A673 (cell line): ENCODE measurements around the gene CYP27C1. TPM values are rescaled to one million over a fixed set of nuclear protein-coding genes. Genes with fewer than 3 reads are reported as not detected.
A peak's percentile ranks its signal among the peaks of the same experiment; 100 is the strongest.

Experiments
- BruUV-seq: library from RNA; stranded (reverse); fragments of 400-500 nt; replicated peaks from 2 replicates; lab custom pipeline; 2021; lab: Mats Ljungman, UMichigan
- CTCF ChIA-PET: fragments of 300-600 bp; sonication (Branson Sonifier 250); formaldehyde crosslinking; loops from one replicate; lab custom pipeline; 2022; ENCODE audit warnings: antibody characterized with exemption; lab: Charles Lee
- POLR2A ChIA-PET: fragments of 300-600 bp; sonication (Branson Sonifier 250); formaldehyde crosslinking; loops from one replicate; lab custom pipeline; 2022; ENCODE audit warnings: antibody characterized with exemption; ENCODE audit not compliant: low non-redundant PET; lab: Charles Lee
- DNase-seq: peaks from one replicate; pipeline ENCODE4 v3.0.0-alpha.2; 2015; ENCODE audit warnings: low spot score
- H3K27ac ChIP-seq: fragments of 200-600 bp; sonication (generic); 2 replicates; pipeline ENCODE4 v1.5.1; 2016; ENCODE audit warnings: mixed run types, low read depth, mild to moderate bottlenecking, mixed read lengths, antibody characterized with exemption, low read length; ENCODE audit not compliant: poor library complexity, severe bottlenecking
- H3K27me3 ChIP-seq: fragments of 200-600 bp; sonication (generic); replicated peaks from 2 replicates; pipeline ENCODE4 v1.6.1; 2017; ENCODE audit warnings: mixed run types, low read depth, mild to moderate bottlenecking, mixed read lengths, antibody characterized with exemption, low read length; ENCODE audit not compliant: insufficient read depth, poor library complexity
- H3K36me3 ChIP-seq: fragments of 200-600 bp; sonication (generic); 2 replicates; pipeline ENCODE4 v1.6.1; 2016; ENCODE audit warnings: mixed run types, mild to moderate bottlenecking, mixed read lengths, antibody characterized with exemption, low read length; ENCODE audit not compliant: insufficient read depth, poor library complexity, severe bottlenecking
- H3K4me1 ChIP-seq: fragments of 200-600 bp; sonication (generic); 2 replicates; pipeline ENCODE4 v1.6.1; 2017; ENCODE audit warnings: mixed run types, mild to moderate bottlenecking, mixed read lengths, antibody characterized with exemption, low read length; ENCODE audit not compliant: insufficient read depth, poor library complexity, severe bottlenecking
- H3K4me3 ChIP-seq: fragments of 200-600 bp; sonication (generic); 2 replicates; pipeline ENCODE4 v1.5.1; 2016; ENCODE audit warnings: low read depth, mixed run types, mild to moderate bottlenecking, mixed read lengths, low read length; ENCODE audit not compliant: poor library complexity, severe bottlenecking
- H3K9me3 ChIP-seq: fragments of 200-600 bp; sonication (generic); 2 replicates; pipeline ENCODE4 v1.6.1; 2016; ENCODE audit warnings: mixed run types, low read depth, mild to moderate bottlenecking, mixed read lengths, antibody characterized with exemption, low read length; ENCODE audit not compliant: poor library complexity, severe bottlenecking
- EZH2 ChIP-seq: fragments of 200-600 bp; sonication (generic); IDR thresholded peaks from 2 replicates; pipeline ENCODE4 v1.6.1; 2017; ENCODE audit warnings: borderline replicate concordance, low read depth, mild to moderate bottlenecking, mixed read lengths, antibody characterized with exemption, low read length; ENCODE audit not compliant: poor library complexity, severe bottlenecking
- intact Hi-C: fragments of 100-400 bp; cut with micrococcal nuclease; formaldehyde crosslinking; loops from one replicate; pipeline ENCODE4 v1.10.0; 2022; ENCODE audit not compliant: unreplicated experiment
- total RNA-seq: library from RNA; stranded (reverse); gene quantifications from 2 replicates; pipeline ENCODE4 v1.2.3, GENCODE V29; 2021
- TF ChIP-seq, protein P1 (sequence below): fragments of 300-800, 200-600 bp; sonication (generic); conservative IDR thresholded peaks from 2 replicates; pipeline ENCODE4 v1.5.1; 2017; ENCODE audit warnings: low read depth, mild to moderate bottlenecking, antibody characterized with exemption, low read length, moderate library complexity, mixed read lengths

The CYP27C1 gene
- total RNA-seq, 1 experiment from 2014 or later: 4.2 TPM

DNA sequence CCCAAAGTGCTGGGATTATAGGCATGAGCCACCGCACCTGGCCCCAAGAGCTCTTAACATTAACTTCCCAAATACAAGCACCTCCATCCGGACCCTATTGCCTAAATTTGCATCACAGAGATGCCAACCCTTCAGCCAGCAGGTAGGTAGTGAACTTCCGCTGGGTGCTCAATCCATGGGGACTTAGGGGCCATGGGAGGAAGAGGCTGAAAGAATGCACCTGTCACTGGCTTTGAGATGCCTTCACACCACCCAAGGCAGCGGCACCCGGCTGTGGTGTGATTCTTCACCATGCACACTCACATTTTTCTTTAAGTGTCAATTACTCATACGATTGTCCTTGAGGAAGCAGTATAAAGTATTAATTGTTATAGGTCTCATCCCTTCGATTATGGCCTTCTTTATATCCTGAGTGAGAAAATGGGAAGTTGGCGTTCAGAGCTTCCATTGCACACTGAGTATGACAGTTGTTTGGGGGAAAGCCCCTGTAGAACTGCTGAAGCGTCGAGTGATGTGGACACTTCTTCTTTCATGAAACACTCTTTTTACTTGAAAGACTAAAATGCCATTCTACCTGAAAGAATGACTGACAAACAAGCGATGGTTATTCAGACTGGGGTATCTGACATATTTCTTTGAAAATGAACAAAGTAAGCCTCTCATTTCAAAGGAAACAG, 61.3 kb downstream of the CYP27C1 start:
- no peaks in the 10 kb centered on the region for H3K9me3 ChIP-seq
- TF ChIP-seq, protein P1, sequence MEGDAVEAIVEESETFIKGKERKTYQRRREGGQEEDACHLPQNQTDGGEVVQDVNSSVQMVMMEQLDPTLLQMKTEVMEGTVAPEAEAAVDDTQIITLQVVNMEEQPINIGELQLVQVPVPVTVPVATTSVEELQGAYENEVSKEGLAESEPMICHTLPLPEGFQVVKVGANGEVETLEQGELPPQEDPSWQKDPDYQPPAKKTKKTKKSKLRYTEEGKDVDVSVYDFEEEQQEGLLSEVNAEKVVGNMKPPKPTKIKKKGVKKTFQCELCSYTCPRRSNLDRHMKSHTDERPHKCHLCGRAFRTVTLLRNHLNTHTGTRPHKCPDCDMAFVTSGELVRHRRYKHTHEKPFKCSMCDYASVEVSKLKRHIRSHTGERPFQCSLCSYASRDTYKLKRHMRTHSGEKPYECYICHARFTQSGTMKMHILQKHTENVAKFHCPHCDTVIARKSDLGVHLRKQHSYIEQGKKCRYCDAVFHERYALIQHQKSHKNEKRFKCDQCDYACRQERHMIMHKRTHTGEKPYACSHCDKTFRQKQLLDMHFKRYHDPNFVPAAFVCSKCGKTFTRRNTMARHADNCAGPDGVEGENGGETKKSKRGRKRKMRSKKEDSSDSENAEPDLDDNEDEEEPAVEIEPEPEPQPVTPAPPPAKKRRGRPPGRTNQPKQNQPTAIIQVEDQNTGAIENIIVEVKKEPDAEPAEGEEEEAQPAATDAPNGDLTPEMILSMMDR: no peak
- TF ChIP-seq EZH2: no peak
- no peak for DNase-seq
- no TSS peak for BruUV-seq
- no peaks in the 10 kb centered on the region for H3K4me1 ChIP-seq
- H3K27me3 ChIP-seq: no peaks in the 10 kb centered on the region
- POLR2A ChIA-PET: no interaction called here
- CTCF ChIA-PET: interaction anchor here (0.5 kb wide), 1 partner anchor 35 kb away, joined by 7 read pairs; no protein-coding TSS in a partner anchor
- H3K4me3 ChIP-seq: no peak overlapping the region
- intact Hi-C loops: no loop called here
- H3K27ac ChIP-seq: no peak overlapping the region
- H3K36me3 ChIP-seq: no peaks in the 10 kb centered on the region

DNA sequence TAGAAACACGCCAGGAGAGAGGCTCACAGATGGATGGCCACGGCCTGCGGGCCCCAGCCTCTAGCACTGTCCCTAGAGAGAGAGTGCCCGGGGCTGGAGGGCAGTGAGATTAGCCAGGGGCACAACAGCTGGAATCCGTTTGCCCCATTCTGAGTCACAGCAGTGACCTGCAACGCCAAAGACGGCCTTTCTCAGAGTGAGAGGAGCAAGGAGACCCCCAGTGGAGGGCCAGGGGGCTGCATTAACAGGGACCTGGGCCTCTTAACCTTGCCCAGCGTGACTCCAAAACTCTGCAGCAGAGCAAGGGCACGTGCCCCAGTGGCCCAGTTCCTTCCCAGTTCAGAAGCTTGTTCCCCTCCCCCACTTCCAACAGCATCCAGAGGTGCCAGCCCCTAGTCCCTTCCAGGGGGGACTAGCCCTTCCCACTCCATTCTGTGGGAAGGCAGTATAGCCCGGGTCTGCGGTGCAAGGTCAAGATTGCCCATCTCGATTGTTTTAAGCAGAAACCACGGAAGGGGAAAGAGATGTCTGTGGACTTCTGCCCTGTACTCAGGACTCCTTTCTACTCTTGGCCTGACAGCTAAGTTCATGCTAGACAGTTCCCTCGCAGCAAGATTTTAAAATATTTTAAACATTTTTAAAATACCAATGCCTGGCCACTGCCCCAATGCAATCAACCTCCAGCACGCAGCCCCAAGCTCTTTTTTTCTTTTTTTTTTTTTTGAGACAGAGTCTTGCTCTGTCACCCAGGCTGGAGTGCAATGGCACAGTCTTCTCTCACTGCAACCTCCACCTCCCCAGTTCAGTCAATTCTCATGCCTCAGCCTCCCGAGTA, 62.2 kb downstream of the CYP27C1 start:
- intact Hi-C loops: no loop called here
- ChIA-PET CTCF (interaction anchor here (0.6 kb wide), 1 partner anchor 53 kb away, joined by 7 read pairs; no protein-coding TSS in a partner anchor), POLR2A (interaction anchor here (0.6 kb wide), 1 partner anchor 50 kb away, joined by 3 read pairs; no protein-coding TSS in a partner anchor)
- Histone ChIP-seq H3K4me1 (no peaks in the 10 kb centered on the region), H3K36me3 (no peaks in the 10 kb centered on the region), H3K27ac (no peak overlapping the region), H3K9me3 (no peaks in the 10 kb centered on the region), H3K27me3 (no peaks in the 10 kb centered on the region), H3K4me3 (no peak overlapping the region)
- no TSS peak for BruUV-seq
- TF ChIP-seq, protein P1: 0 out of 2 replicates have a peak, but pooled peaks have one; percentile 16
- no peak for TF ChIP-seq EZH2
- no peak for DNase-seq

DNA sequence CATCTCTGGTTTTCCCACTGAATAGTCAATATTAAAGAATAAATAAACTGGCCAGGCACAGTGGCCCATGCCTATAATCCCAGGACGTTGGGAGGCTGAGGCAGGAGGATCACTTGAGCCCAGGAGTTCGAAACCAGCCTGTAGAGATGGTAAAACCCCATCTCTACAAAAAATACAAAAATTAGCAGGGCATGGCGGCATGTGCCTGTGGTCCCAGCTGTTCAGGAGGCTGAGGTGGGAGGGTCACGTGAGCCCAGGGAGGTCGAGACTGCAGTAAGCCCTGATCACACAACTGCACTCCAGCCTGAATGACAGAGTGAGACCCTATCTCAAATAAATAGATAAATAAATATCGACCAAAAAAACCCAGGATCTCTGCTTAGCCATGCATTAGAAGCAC, 63.0 kb downstream of the CYP27C1 start:
- TF ChIP-seq, protein P1: no peak
- no peak for TF ChIP-seq EZH2
- Histone ChIP-seq H3K4me3 (no peak overlapping the region), H3K4me1 (no peaks in the 10 kb centered on the region), H3K27ac (no peak overlapping the region), H3K36me3 (no peaks in the 10 kb centered on the region), H3K9me3 (no peaks in the 10 kb centered on the region), H3K27me3 (no peaks in the 10 kb centered on the region)
- no peak for DNase-seq
- POLR2A ChIA-PET: no interaction called here
- intact Hi-C loops: no loop called here
- CTCF ChIA-PET: interaction anchor here (0.6 kb wide), 1 partner anchor 52 kb away, joined by 7 read pairs; no protein-coding TSS in a partner anchor
- no TSS peak for BruUV-seq
